Thyroid gland (tissue), 4 donors: ENCODE measurements around the gene MAN2C1. TPM values are rescaled to one million over a fixed set of nuclear protein-coding genes. Genes with fewer than 3 reads are reported as not detected.
A peak's percentile ranks its signal among the peaks of the same experiment; 100 is the strongest.
"Not testable (repeated sequence)": the region's sequence is repeated elsewhere in the genome, so short reads cannot be mapped to it uniquely, and the experiment has no call there.

ENCODE experiments used
- DNase-seq, 2 donors: peaks; one replicate each; pipeline ENCODE4 v3.0.0-alpha.2; 2019
- H3K27ac ChIP-seq, 3 donors: fragments of 200-600 bp; sonication (generic); 1 replicate in 2 of 3; 2 replicates in 1 of 3; pipeline ENCODE4 v1.5.1; 2016 to 2019; ENCODE audit warnings: mild to moderate bottlenecking in 1 of 3, moderate library complexity in 1 of 3
- H3K27me3 ChIP-seq: fragments of 200-600 bp; sonication (generic); one replicate; pipeline ENCODE4 v1.5.1; 2019
- H3K36me3 ChIP-seq, 2 donors: fragments of 200-600 bp; sonication (generic); one replicate each; pipeline ENCODE4 v1.5.1; 2016 to 2019
- H3K4me1 ChIP-seq, 2 donors: fragments of 200-600 bp; sonication (generic); one replicate each; pipeline ENCODE4 v1.5.1; 2017 to 2019
- H3K4me3 ChIP-seq, 3 donors: fragments of 200-600 bp; sonication (generic); replicated peaks in 1 of 3; 1 replicate in 2 of 3; 2 replicates in 1 of 3; pipeline ENCODE4 v1.5.1; 2016; ENCODE audit warnings: mild to moderate bottlenecking in 1 of 3
- H3K9me3 ChIP-seq: fragments of 200-600 bp; sonication (generic); one replicate; pipeline ENCODE4 v1.5.1; 2017
- CTCF ChIP-seq, 6 experiments: fragments of 200-600 bp in 3 of 6; fragments of 450-650 bp in 3 of 6; sonication (generic) in 3 of 6; IDR thresholded peaks; one replicate each; pipeline ENCODE4 v1.5.1; 2016 to 2019; ENCODE audit warnings: antibody characterized with exemption in 6 of 6, mild to moderate bottlenecking in 2 of 6, inconsistent platforms in 1 of 6, moderate library complexity in 1 of 6
- POLR2A ChIP-seq, 2 donors: fragments of 450-650 bp; IDR thresholded peaks; one replicate each; pipeline ENCODE4 v1.6.1; 2017; ENCODE audit warnings: antibody characterized with exemption in 2 of 2, mild to moderate bottlenecking in 2 of 2, moderate library complexity in 1 of 2
- WGBS, 2 donors: methylation state at CpG; one replicate each; pipeline ENCODE4 v1.1.5; 2017; 5-methylcytosine and 5-hydroxymethylcytosine counted together
- intact Hi-C: fragments of 100-400 bp; cut with DNase I; formaldehyde crosslinking; loops from one replicate; pipeline ENCODE4 v1.15.1; 2023
- total RNA-seq, 4 donors: library from RNA; depleted of rRNA; stranded (reverse); fragments of >200 nt; gene quantifications; one replicate each; pipeline ENCODE4 v1.2.3, GENCODE V29; 2016

MAN2C1 gene
- total RNA-seq, 4 donors from 2014 or later, result 200 to 357 (median 226) TPM

GRCh38 chr15:75338661-75339240, 29.7 kb downstream of the MAN2C1 start:
- Histone ChIP-seq H3K36me3 (no peaks in the 10 kb centered on the region), H3K27me3 (no peaks in the 10 kb centered on the region), H3K27ac (no peak overlapping the region), H3K4me1 (peaks cover 8 to 14% of the 10 kb centered on the region in 2 donors), H3K9me3 (no peaks in the 10 kb centered on the region), H3K4me3 (no peak overlapping the region)
- intact Hi-C loops, result no loop called here
- 78 to 94% methylated on average over 5 to 10 of the region's 11 CpGs for WGBS, 2 donors
- no peak for TF ChIP-seq CTCF (IDR thresholded peaks at IDR 0.05)
- no peak for TF ChIP-seq POLR2A (IDR thresholded peaks at IDR 0.05)
- no peak for DNase-seq

- DNase-seq, result peak; percentile 98
- Histone ChIP-seq H3K36me3 (no peaks in the 10 kb centered on the region), H3K4me1 (peaks cover 8 to 14% of the 10 kb centered on the region in 2 donors), H3K27me3 (no peaks in the 10 kb centered on the region), H3K9me3 (no peaks in the 10 kb centered on the region), H3K27ac (peak within 1 kb of the TSS in 2 of 3 donors; percentile 36 to 55), H3K4me3 (peak within 1 kb of the TSS; percentile 41 to 83 (median 78))
- intact Hi-C loops, result no loop called here
- TF ChIP-seq POLR2A (IDR thresholded peaks at IDR 0.05), result peak in 1 of 2 donors; percentile 36
- TF ChIP-seq CTCF (IDR thresholded peaks at IDR 0.05), result peak in 2 of 6 experiments; percentile 4 to 18
- WGBS, 2 donors, result 2% methylated on average over 26 to 29 of the region's 42 CpGs
Observed at GRCh38 chr15:75335705-75336355, 32.6 kb downstream of the MAN2C1 start, which contains the start of gene COMMD4. COMMD4 (plus strand) TSS chr15:75336063; CDS start chr15:75336090, 27 bp downstream.

- TF ChIP-seq CTCF (IDR thresholded peaks at IDR 0.05), result no peak
- no peak for TF ChIP-seq POLR2A (IDR thresholded peaks at IDR 0.05)
- DNase-seq, result no peak
- 40 to 41% methylated on average over 3 of the region's 3 CpGs for WGBS, 2 donors
- Histone ChIP-seq H3K27me3 (no peaks in the 10 kb centered on the region), H3K4me1 (peaks cover 8 to 14% of the 10 kb centered on the region in 2 donors), H3K9me3 (no peaks in the 10 kb centered on the region), H3K27ac (peak overlapping the region in 1 of 3 donors; percentile 36), H3K4me3 (peak overlapping the region; percentile 41 to 83 (median 78)), H3K36me3 (no peaks in the 10 kb centered on the region)
- intact Hi-C loops, result no loop called here
Observed at GRCh38 chr15:75335313-75335704, 33.1 kb downstream of the MAN2C1 start.

GRCh38 chr15:75333654-75334419, 34.6 kb downstream of the MAN2C1 start:
- intact Hi-C loops, H3K4me3 ChIP-seq, DNase-seq, H3K27ac ChIP-seq, H3K36me3 ChIP-seq, H3K27me3 ChIP-seq, H3K9me3 ChIP-seq: not testable (repeated sequence)
- H3K4me1 ChIP-seq, result peaks cover 8 to 14% of the 10 kb centered on the region in 2 donors
- WGBS, 2 donors, result 91 to 93% methylated on average over 15 of the region's 15 CpGs

GRCh38 chr15:75332093-75332492, 36.3 kb downstream of the MAN2C1 start:
- H3K9me3 ChIP-seq, H3K4me3 ChIP-seq, H3K36me3 ChIP-seq, H3K27ac ChIP-seq, DNase-seq, intact Hi-C loops, H3K27me3 ChIP-seq: not testable (repeated sequence)
- 70 to 79% methylated on average over 7 of the region's 7 CpGs for WGBS, 2 donors
- H3K4me1 ChIP-seq, result peaks cover 8 to 14% of the 10 kb centered on the region in 2 donors
